Muscle layer of colon (tissue), 2 donors: ENCODE results near the gene RAC2.
"Not testable (repeated sequence)": the region's sequence is repeated elsewhere in the genome, so short reads cannot be mapped to it uniquely, and the experiment has no call there.

Source experiments
- H3K27ac ChIP-seq: one replicate; pipeline ENCODE4 v1.7.0; 2013; ENCODE audit warnings: low read depth, mild to moderate bottlenecking, low read length, moderate library complexity
- H3K27me3 ChIP-seq, 2 donors: one replicate each; pipeline ENCODE4 v1.7.0; 2013; ENCODE audit warnings: low read length in 2 of 2, mild to moderate bottlenecking in 2 of 2; ENCODE audit not compliant: insufficient read depth in 2 of 2, control insufficient read depth in 1 of 2
- H3K36me3 ChIP-seq: one replicate; pipeline ENCODE4 v1.7.0; 2013; ENCODE audit warnings: mild to moderate bottlenecking, low read length; ENCODE audit not compliant: insufficient read depth
- H3K4me1 ChIP-seq: one replicate; pipeline ENCODE4 v1.7.0; 2013; ENCODE audit warnings: mild to moderate bottlenecking, low read length; ENCODE audit not compliant: insufficient read depth
- H3K4me3 ChIP-seq, 2 donors: one replicate each; pipeline ENCODE4 v1.7.0; 2013; ENCODE audit warnings: low read length in 2 of 2, low read depth in 1 of 2, mild to moderate bottlenecking in 1 of 2, moderate library complexity in 1 of 2
- H3K9ac ChIP-seq: one replicate; pipeline ENCODE4 v1.7.0; 2013; ENCODE audit warnings: low read length
- H3K9me3 ChIP-seq: one replicate; pipeline ENCODE4 v1.7.0; 2013; ENCODE audit warnings: mild to moderate bottlenecking, low read length
- donor health status: abdominal sarcoma.
- donor health status: Adenocarcinoma of cecum.

Gene RAC2

GRCh38 chr22:37239336-37240239 lies 4.5 kb downstream of the RAC2 start:
- no peak overlapping the region for H3K27ac ChIP-seq
- no peaks in the 10 kb centered on the region for H3K36me3 ChIP-seq
- H3K9ac ChIP-seq, result no peak overlapping the region
- H3K9me3 ChIP-seq, result no peaks in the 10 kb centered on the region
- no peaks in the 10 kb centered on the region for H3K4me1 ChIP-seq
- H3K27me3 ChIP-seq, result peaks cover 4 to 30% of the 10 kb centered on the region in 2 donors
- no peak overlapping the region for H3K4me3 ChIP-seq

DNA sequence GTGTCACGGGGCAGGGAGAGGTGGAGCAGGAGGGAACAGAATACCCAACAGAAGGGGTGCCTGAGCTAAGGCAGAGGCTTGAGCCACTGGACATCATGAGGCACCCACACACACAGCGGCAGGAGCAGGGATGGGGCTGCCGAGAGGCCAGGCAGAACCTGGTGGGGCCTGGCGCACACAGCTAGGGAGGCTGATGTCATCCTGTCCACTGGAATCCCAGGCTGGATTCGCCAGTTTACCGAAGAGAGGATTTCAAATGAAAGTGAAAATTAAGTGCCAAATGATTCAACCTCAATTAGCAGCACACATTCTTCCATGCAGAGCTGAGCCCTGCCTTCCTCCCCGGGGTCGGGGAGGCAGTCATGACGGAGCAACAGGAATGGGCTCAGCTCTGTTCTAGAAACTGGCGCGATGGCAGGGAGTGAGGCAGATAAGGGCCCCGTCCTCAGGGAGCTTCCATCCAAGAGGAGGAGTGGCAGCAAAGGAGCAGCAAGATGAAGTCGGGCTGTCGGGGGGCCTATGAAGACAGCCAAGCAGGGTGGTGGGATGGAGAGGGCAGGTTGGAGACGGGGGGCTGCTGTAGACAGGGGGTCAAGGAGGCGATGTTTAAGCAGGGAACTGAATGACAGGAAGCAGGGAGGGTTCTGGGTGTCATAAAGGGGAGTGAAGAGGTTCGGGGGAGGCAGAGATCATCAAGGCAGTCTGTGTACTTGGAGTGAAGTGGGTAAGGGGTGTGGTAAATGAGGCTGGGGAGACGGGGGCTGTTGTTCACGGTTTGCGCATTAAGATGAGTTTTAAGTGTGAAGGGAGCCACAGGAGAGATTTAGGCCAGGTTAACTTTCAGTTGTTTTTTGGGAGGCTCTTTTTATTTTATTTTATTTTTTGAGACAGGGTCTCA lies 6.4 kb downstream of the RAC2 start:
- Histone ChIP-seq H3K27me3 (peaks cover 4 to 23% of the 10 kb centered on the region in 2 donors), H3K9me3 (no peaks in the 10 kb centered on the region), H3K4me3 (no peak overlapping the region)

GRCh38 chr22:37235897-37236607 lies 8.0 kb downstream of the RAC2 start:
- Histone ChIP-seq H3K4me1 (no peaks in the 10 kb centered on the region), H3K9me3 (no peaks in the 10 kb centered on the region), H3K27ac (no peak overlapping the region), H3K9ac (no peak overlapping the region), H3K27me3 (peaks cover 4 to 23% of the 10 kb centered on the region in 2 donors), H3K4me3 (no peak overlapping the region), H3K36me3 (no peaks in the 10 kb centered on the region)

More for the DNA sequence above, 6.4 kb downstream of the RAC2 start:
- Histone ChIP-seq H3K27ac (no peak overlapping the region), H3K4me1 (no peaks in the 10 kb centered on the region), H3K36me3 (no peaks in the 10 kb centered on the region), H3K9ac (no peak overlapping the region)

- Histone ChIP-seq H3K9ac (no peak overlapping the region), H3K36me3 (no peaks in the 10 kb centered on the region), H3K27ac (no peak overlapping the region), H3K9me3 (no peaks in the 10 kb centered on the region), H3K4me1 (no peaks in the 10 kb centered on the region), H3K27me3 (peaks cover 4 to 23% of the 10 kb centered on the region in 2 donors), H3K4me3 (no peak overlapping the region)
These were observed 9.0 kb downstream of the RAC2 start for GRCh38 chr22:37234736-37235711.

DNA sequence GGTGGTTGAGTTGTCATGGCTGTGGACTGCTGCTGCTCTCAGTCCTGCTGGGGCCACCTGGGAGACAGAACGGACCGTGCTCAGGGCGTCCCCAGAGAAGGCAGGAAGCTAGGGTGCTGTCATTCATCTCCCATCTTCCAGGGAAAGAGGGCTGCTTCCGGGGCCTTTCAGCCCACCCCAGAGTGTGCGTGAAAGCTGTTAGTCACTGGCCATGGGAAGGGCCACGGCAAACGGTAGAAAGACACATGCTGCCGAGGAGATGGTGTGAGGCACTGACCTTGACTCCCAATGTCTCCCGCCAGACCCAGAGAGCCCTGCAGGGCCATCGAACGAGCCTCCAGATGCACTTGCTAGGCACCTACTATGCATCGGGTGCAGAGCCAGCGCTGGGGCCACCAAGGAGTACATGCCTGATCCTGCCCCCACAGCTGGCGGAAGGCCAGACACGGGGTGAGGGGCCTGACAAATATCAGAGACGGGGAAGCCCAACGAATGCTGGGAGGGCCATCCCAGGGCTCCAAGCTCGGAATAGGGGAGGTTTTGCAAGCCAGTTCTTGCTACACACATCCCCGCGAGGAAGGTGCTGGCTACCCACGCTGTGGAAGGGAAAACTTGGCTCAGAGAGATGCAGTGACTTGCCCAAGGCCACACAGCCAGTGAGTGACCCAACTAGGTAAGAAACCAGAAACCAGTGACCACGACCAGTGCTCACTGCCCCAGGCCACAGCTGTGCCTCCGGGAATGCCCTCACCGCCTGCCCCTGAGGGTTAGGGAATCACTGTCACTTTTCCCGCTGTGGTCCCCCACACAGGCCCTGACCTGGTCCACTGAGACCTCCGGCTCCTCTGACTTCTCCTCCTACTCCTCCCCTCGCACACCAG lies 10.1 kb downstream of the RAC2 start:
- Histone ChIP-seq H3K27me3 (peaks cover 4 to 23% of the 10 kb centered on the region in 2 donors), H3K9me3 (no peaks in the 10 kb centered on the region), H3K4me3 (no peak overlapping the region), H3K27ac (no peak overlapping the region), H3K36me3 (no peaks in the 10 kb centered on the region), H3K4me1 (peaks cover 5% of the 10 kb centered on the region), H3K9ac (no peak overlapping the region)

GRCh38 chr22:37233371-37233750 lies 10.7 kb downstream of the RAC2 start:
- H3K36me3 ChIP-seq, H3K27ac ChIP-seq, H3K9ac ChIP-seq, H3K4me3 ChIP-seq, H3K4me1 ChIP-seq, H3K9me3 ChIP-seq: not testable (repeated sequence)
- H3K27me3 ChIP-seq, result peaks cover 4 to 23% of the 10 kb centered on the region in 2 donors

DNA sequence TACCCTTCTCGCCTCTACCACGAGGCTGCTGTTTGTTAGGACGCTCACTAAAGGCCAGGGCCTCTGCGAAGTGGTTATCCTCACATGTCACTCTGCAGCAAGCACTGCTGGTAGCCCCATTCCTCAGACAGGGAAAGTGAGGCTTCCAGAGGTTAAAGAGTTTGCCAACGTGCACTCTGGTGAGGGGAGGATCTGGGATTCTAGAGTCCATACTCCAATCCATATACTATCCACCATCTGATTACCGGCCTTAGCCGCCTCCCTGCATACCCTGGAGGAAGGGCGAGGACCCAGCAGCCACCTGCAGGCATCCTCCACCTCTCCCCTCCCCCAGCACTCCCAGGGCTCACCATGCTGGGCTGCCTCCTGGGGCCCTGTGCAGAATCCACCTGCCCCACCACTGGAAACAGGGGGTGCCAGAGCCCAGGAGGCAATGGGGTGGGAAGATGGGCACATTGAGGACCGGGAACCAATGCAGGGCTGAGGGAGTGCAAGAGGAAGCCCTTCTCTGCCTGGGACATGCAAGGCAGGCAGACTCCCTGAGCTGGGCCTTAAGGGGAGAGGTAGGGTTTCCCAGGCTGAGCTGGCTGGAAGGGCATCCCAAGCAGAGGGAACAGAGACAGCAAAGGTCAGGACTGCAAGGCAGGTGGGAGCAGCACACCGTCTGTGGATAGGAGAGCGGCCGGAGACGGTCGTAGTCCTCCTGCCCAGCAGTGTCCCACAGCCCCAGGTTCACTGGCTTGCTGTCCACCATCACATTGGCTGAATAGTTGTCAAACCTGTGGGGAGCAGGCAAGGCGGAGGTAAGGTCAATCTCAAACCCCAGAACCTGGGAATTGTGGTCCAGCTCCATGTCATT lies 11.7 kb downstream of the RAC2 start:
- no peaks in the 10 kb centered on the region for H3K9me3 ChIP-seq
- H3K9ac ChIP-seq, result no peak overlapping the region
- H3K27me3 ChIP-seq, result peaks cover 4 to 23% of the 10 kb centered on the region in 2 donors
- H3K4me1 ChIP-seq, result peaks cover 5% of the 10 kb centered on the region
- no peak overlapping the region for H3K4me3 ChIP-seq
- H3K36me3 ChIP-seq, result no peaks in the 10 kb centered on the region
- H3K27ac ChIP-seq, result no peak overlapping the region

DNA sequence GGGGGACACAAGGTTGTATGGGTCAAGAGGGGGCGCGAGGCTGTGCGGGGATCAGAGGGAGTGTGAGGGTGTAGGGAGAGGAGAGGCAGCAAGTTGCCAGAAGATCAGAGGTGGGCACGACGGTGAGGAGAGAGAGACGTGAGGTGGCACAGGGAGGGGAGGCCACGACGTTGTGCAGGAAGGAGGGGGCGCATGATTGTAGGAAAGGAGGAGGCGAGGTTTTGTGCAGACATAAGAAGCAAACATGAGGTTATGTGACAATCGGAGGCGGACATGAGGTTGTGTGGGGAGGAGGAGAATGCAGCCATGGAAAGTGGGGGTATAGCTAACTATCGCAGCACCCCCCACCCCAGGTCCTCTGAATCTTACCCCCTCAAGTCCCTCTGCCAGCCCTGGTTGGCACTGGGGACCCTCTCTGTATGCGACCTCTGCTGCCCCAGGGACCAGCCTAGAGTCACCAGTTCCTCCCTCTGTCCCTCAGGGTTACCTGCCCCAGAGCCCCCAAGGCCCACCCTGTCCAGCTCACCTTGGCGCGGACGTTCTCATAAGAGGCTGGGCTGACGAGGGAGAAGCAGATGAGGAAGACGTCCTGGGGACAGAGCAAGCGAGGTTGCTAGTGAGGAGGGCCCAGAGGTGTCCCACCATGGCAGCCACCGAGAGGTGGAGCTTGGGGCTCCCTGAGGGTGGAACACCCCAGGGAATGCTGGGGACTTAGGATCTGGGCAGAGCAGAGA lies 12.5 kb downstream of the RAC2 start:
- Histone ChIP-seq H3K9me3 (no peaks in the 10 kb centered on the region), H3K36me3 (no peaks in the 10 kb centered on the region), H3K4me1 (peaks cover 5% of the 10 kb centered on the region), H3K27ac (no peak overlapping the region), H3K4me3 (no peak overlapping the region), H3K9ac (no peak overlapping the region), H3K27me3 (peaks cover 4 to 23% of the 10 kb centered on the region in 2 donors)
